IPS-15b (cell line): ENCODE data around the gene KCNIP2.

ENCODE experiments used
- H3K27me3 ChIP-seq: one replicate; pipeline ENCODE4 v1.6.1; 2013; ENCODE audit warnings: low read length; ENCODE audit not compliant: control insufficient read depth, insufficient read depth
- H3K36me3 ChIP-seq: one replicate; pipeline ENCODE4 v1.6.1; 2013; ENCODE audit warnings: low read length; ENCODE audit not compliant: control insufficient read depth, insufficient read depth
- H3K4me1 ChIP-seq: one replicate; pipeline ENCODE4 v1.6.1; 2013; ENCODE audit warnings: mild to moderate bottlenecking, low read length; ENCODE audit not compliant: control insufficient read depth, insufficient read depth
- H3K4me3 ChIP-seq: one replicate; pipeline ENCODE4 v1.5.1; 2013; ENCODE audit warnings: low read depth, low read length
- H3K9ac ChIP-seq: one replicate; pipeline ENCODE4 v1.6.1; 2013; ENCODE audit warnings: low read depth, mild to moderate bottlenecking, low read length
- H3K9me3 ChIP-seq: one replicate; pipeline ENCODE4 v1.6.1; 2013; ENCODE audit warnings: mild to moderate bottlenecking, low read length; ENCODE audit not compliant: control insufficient read depth, insufficient read depth

KCNIP2 gene

GRCh38 chr10:101818119-101818871 lies 25.3 kb downstream of the KCNIP2 start, which contains the start of gene OGA:
TSS of gene OGA (minus strand) at chr10:101818444. CDS start at chr10:101818022, 422 bp downstream.
- Histone ChIP-seq H3K4me1 (peaks cover 5% of the 10 kb centered on the region), H3K27me3 (no peaks in the 10 kb centered on the region), H3K9ac (peak within 1 kb of the TSS; percentile 98)

DNA sequence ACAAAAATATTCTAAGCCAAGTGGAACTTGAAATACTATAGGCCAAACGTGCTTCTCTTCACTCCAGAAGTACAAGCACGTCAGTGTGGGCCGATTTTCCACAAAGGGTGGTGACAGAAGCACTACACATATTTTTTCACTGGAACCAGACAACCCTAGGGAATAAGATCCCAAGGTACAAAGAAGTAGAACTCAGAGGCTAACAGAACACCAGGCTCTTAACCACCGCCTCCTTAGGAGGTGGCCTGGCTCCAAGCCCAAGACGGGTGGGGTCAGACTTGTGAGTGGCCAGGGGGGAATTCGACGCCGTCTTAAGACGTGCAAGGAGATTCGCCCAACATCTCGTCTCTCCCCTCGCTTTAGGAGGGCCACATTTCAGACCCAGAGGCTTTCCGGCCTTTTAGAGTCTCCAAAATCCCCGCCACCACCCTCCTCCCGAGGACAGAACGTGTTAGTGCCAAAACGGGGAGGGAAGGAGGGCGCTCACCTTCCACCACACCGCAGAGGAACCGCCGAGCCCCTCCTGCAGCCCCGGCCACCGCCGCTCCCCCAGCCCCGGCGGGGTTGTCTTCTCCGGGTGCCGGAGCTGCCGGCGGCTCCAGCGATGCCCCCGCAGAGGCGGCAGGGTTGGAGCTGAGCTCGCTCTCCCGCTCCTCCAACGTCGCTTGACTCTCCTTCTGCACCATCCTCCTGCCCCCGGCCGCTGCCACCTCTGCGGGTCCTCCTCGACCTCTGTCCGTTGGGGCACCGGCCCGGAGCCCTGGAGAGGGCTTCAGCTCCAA lies 26.1 kb downstream of the KCNIP2 start:
- peak overlapping the region; percentile 98 for H3K9ac ChIP-seq
- H3K9me3 ChIP-seq = no peaks in the 10 kb centered on the region
- no peaks in the 10 kb centered on the region for H3K36me3 ChIP-seq
- H3K4me1 ChIP-seq = peaks cover 5% of the 10 kb centered on the region
- peak overlapping the region; percentile 99 for H3K4me3 ChIP-seq
- H3K27me3 ChIP-seq = no peaks in the 10 kb centered on the region

More at GRCh38 chr10:101818119-101818871, 25.3 kb downstream of the KCNIP2 start, which contains the start of gene OGA:
- Histone ChIP-seq H3K36me3 (no peaks in the 10 kb centered on the region), H3K4me3 (peak within 1 kb of the TSS; percentile 99), H3K9me3 (no peaks in the 10 kb centered on the region)

- Histone ChIP-seq H3K27me3 (no peaks in the 10 kb centered on the region), H3K9ac (peak overlapping the region; percentile 98), H3K4me1 (peaks cover 5% of the 10 kb centered on the region), H3K36me3 (no peaks in the 10 kb centered on the region), H3K4me3 (peak overlapping the region; percentile 99), H3K9me3 (no peaks in the 10 kb centered on the region)
These were observed 26.7 kb downstream of the KCNIP2 start for GRCh38 chr10:101816913-101817336.

- peak overlapping the region; percentile 70 for H3K9ac ChIP-seq
- peaks cover 5% of the 10 kb centered on the region for H3K4me1 ChIP-seq
These were observed 27.2 kb downstream of the KCNIP2 start for GRCh38 chr10:101816376-101816775.

DNA sequence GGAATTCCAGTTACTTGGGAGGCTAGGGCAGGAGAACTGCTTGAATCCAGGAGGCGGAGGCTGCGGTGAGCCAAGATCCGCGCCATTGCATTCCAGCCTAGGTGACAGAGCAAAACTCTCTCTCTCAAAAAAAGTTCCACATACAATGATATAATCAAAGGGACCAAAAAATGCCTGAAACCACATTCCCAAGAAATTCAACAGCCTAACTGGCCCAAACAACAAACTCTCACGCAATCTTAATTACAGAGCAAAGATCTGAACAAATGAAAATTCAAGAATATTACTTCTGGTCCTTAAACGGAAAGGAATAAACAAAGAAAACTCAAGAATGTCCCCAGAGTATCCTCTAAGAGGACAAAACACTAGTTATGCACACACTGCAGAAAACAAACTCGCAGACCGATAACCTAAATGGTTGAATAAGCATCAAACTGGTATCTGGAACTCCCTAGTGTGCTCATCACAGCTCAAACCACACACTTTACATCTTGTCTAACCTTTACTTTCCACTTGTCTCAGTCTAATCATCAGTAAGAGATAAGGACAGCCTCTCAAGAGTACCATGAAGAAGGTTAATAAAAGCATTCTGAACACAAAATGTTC lies 29.0 kb downstream of the KCNIP2 start:
- H3K27me3 ChIP-seq = no peaks in the 10 kb centered on the region
- peak overlapping the region; percentile 28 for H3K4me3 ChIP-seq
- no peak overlapping the region for H3K9ac ChIP-seq
- H3K36me3 ChIP-seq = peaks cover 3% of the 10 kb centered on the region
- peaks cover 5% of the 10 kb centered on the region for H3K4me1 ChIP-seq
- no peaks in the 10 kb centered on the region for H3K9me3 ChIP-seq

More at GRCh38 chr10:101816376-101816775, 27.2 kb downstream of the KCNIP2 start:
- Histone ChIP-seq H3K27me3 (no peaks in the 10 kb centered on the region), H3K36me3 (no peaks in the 10 kb centered on the region), H3K4me3 (peak overlapping the region; percentile 99), H3K9me3 (no peaks in the 10 kb centered on the region)

- H3K4me1 ChIP-seq = peaks cover 5% of the 10 kb centered on the region
- no peak overlapping the region for H3K4me3 ChIP-seq
- H3K36me3 ChIP-seq = peaks cover 6% of the 10 kb centered on the region
- no peaks in the 10 kb centered on the region for H3K27me3 ChIP-seq
- H3K9me3 ChIP-seq = no peaks in the 10 kb centered on the region
- no peak overlapping the region for H3K9ac ChIP-seq
These were observed 31.0 kb downstream of the KCNIP2 start for GRCh38 chr10:101812606-101813005.

DNA sequence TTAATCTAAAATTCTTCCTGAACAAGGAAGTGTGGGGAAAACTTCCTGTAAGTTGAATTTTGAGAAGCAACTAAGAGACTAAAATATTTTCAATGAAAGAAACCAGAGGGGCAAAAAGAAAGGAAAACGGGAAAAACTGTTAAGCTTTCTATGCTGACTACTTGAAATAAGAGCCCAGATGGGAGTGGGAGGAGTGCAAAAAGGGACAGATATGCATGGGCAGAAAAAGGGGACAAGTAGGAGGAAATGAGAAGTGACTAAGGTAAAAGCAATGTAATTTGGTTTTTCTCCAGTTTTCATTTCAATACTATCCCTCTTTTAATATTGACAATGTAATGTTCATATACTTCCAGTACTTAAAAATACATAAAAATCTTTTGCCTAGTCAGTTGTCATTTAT lies 36.4 kb downstream of the KCNIP2 start:
- Histone ChIP-seq H3K9me3 (no peaks in the 10 kb centered on the region), H3K36me3 (peaks cover 26% of the 10 kb centered on the region), H3K9ac (no peak overlapping the region)

DNA sequence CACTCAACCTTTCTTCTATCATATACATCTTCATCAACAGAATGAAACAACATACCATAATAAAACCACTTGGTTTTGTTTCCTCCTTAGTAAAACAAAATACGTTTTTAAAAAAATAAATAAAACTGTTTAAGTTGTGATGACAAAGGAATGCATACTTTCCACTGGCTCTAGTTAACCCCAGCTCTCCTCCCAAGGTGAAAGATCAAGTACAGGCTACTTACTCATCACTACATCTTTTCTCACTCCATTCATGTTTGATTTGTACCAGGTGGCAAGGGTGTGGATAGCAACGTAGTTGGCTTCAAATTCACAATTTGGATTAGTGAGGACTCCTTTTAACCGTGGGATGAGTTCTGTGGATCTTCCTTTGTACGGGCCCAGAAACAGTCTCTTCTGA lies 40.1 kb downstream of the KCNIP2 start:
- Histone ChIP-seq H3K9me3 (no peaks in the 10 kb centered on the region), H3K9ac (no peak overlapping the region), H3K4me3 (no peak overlapping the region), H3K36me3 (peaks cover 54% of the 10 kb centered on the region), H3K27me3 (no peaks in the 10 kb centered on the region), H3K4me1 (no peaks in the 10 kb centered on the region)

More for the DNA sequence above, 36.4 kb downstream of the KCNIP2 start:
- Histone ChIP-seq H3K27me3 (no peaks in the 10 kb centered on the region), H3K4me3 (no peak overlapping the region), H3K4me1 (no peaks in the 10 kb centered on the region)

GRCh38 chr10:101797403-101798059 lies 46.1 kb downstream of the KCNIP2 start:
- Histone ChIP-seq H3K4me1 (no peaks in the 10 kb centered on the region), H3K9ac (no peak overlapping the region), H3K9me3 (no peaks in the 10 kb centered on the region), H3K36me3 (peaks cover 54% of the 10 kb centered on the region), H3K4me3 (no peak overlapping the region), H3K27me3 (no peaks in the 10 kb centered on the region)

DNA sequence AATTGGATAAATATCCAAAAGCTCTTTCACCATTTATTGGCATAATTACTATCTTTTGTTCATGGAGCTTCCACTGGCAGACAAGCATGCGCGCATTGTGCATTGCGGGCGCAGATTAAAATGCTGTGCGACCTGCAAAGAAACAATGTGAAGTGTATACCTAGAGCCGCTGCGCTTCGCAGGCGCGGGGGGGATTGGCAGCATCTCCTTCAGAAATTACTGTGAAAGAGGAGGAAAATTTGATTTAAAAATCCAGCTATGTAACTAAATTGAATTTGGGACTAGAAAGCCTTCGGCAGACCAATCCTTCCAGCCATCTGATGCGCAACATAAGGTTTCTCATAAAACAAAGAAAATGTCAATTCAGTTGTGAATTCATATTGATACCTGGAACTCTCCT lies 50.1 kb downstream of the KCNIP2 start:
- H3K4me1 ChIP-seq = no peaks in the 10 kb centered on the region
- no peaks in the 10 kb centered on the region for H3K9me3 ChIP-seq
- H3K27me3 ChIP-seq = no peaks in the 10 kb centered on the region
- peaks cover 36% of the 10 kb centered on the region for H3K36me3 ChIP-seq
- no peak overlapping the region for H3K9ac ChIP-seq
- no peak overlapping the region for H3K4me3 ChIP-seq

DNA sequence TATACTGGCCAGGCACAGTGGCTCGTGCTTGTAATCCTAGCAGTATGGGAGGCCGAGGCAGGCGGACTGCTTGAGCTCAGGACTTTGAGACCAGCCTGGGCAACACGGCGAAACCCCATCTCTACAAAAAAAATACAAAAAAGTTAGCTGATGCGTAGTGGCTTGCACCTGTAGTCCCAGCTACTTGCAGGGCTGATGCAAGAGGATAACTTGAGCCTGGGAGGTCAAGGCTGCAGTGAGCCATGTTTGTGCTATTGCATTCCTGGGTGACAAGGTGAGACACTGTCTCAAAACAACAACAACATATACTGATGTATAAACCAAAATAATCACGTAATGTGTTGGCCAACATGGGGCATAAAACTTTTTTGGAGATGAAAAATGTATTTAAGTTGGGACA lies 53.9 kb downstream of the KCNIP2 start:
- no peaks in the 10 kb centered on the region for H3K9me3 ChIP-seq
- H3K27me3 ChIP-seq = no peaks in the 10 kb centered on the region
- H3K9ac ChIP-seq = no peak overlapping the region
- H3K4me1 ChIP-seq = no peaks in the 10 kb centered on the region
- no peak overlapping the region for H3K4me3 ChIP-seq
- peaks cover 42% of the 10 kb centered on the region for H3K36me3 ChIP-seq
